DND-41 (cell line): ENCODE results near the gene PROSER3.

Experiments
- ATAC-seq: fragments of 200-7000 bp; cut with Tn5 transposase; 3 replicates; pipeline ENCODE4 v1.9.1; 2021; ENCODE audit warnings: low read depth; ENCODE audit not compliant: insufficient read depth
- DNase-seq: peaks from one replicate; pipeline ENCODE4 v3.0.0-alpha.2; 2020
- H2AFZ ChIP-seq: 2 replicates; pipeline ENCODE4 v1.6.0; 2012; ENCODE audit warnings: low read depth, low read length
- H3K27ac ChIP-seq: 2 replicates; pipeline ENCODE4 v1.5.1; 2012; ENCODE audit warnings: low read length, inconsistent platforms
- H3K27me3 ChIP-seq: fragments of 200-600 bp; sonication (generic); 2 replicates; pipeline ENCODE4 v1.6.0; 2012; ENCODE audit warnings: low read length, mild to moderate bottlenecking, inconsistent platforms; ENCODE audit not compliant: insufficient read depth, poor library complexity
- H3K36me3 ChIP-seq: 2 replicates; pipeline ENCODE4 v1.5.1; 2012; ENCODE audit warnings: low read length, inconsistent platforms; ENCODE audit not compliant: insufficient read depth
- H3K4me1 ChIP-seq: 2 replicates; pipeline ENCODE4 v1.5.1; 2012; ENCODE audit warnings: mild to moderate bottlenecking, low read length; ENCODE audit not compliant: insufficient read depth
- H3K4me2 ChIP-seq: 2 replicates; pipeline ENCODE4 v1.6.0; 2012; ENCODE audit warnings: mild to moderate bottlenecking, moderate library complexity, low read length, inconsistent platforms; ENCODE audit not compliant: insufficient read depth
- H3K4me3 ChIP-seq, 2 experiments: fragments of 200-600 bp in 1 of 2; shearing (Covaris generic) in 1 of 2; 2 replicates each; pipeline ENCODE4 v1.5.1; 2012 to 2016; ENCODE audit warnings: inconsistent platforms in 2 of 2, low read length in 2 of 2, mild to moderate bottlenecking in 2 of 2, low read depth in 1 of 2, moderate library complexity in 1 of 2
- H3K79me2 ChIP-seq: 2 replicates; pipeline ENCODE4 v1.6.0; 2012; ENCODE audit warnings: low read length, inconsistent platforms; ENCODE audit not compliant: insufficient read depth
- H3K9ac ChIP-seq: 2 replicates; pipeline ENCODE4 v1.6.0; 2012; ENCODE audit warnings: low read depth, mild to moderate bottlenecking, inconsistent platforms, low read length, moderate library complexity
- H3K9me3 ChIP-seq: 2 replicates; pipeline ENCODE4 v1.5.1; 2012; ENCODE audit warnings: low read length, moderate library complexity, mild to moderate bottlenecking, inconsistent platforms; ENCODE audit not compliant: insufficient read depth, severe bottlenecking
- H4K20me1 ChIP-seq: 2 replicates; pipeline ENCODE4 v1.6.0; 2012; ENCODE audit warnings: low read length; ENCODE audit not compliant: insufficient read depth
- EZH2 ChIP-seq: IDR thresholded peaks from 3 replicates; pipeline ENCODE4 v1.6.1; 2012; ENCODE audit warnings: borderline replicate concordance, low read depth, mild to moderate bottlenecking, moderate library complexity, low read length, inconsistent platforms; ENCODE audit not compliant: severe bottlenecking
- TF ChIP-seq, protein P1 (sequence below): IDR thresholded peaks from 2 replicates; pipeline ENCODE4 v1.5.1; 2012; ENCODE audit warnings: borderline replicate concordance, low read length, moderate library complexity, mild to moderate bottlenecking; ENCODE audit not compliant: poor library complexity, severe bottlenecking; ENCODE audit errors: extremely low read depth

PROSER3 gene

GRCh38 chr19:35782589-35782988 is 24.6 kb downstream of the PROSER3 start:
- peaks cover 18% of the 10 kb centered on the region for H3K79me2 ChIP-seq
- peaks cover 31% of the 10 kb centered on the region for H4K20me1 ChIP-seq
- no peak overlapping the region for H3K4me3 ChIP-seq
- ATAC-seq (no peak), DNase-seq (no peak)
- H3K27ac ChIP-seq = no peak overlapping the region
- no peak overlapping the region for H3K4me2 ChIP-seq
- H2AFZ ChIP-seq = no peak overlapping the region
- no peaks in the 10 kb centered on the region for H3K9me3 ChIP-seq
- TF ChIP-seq EZH2 = no peak
- TF ChIP-seq, protein P1, sequence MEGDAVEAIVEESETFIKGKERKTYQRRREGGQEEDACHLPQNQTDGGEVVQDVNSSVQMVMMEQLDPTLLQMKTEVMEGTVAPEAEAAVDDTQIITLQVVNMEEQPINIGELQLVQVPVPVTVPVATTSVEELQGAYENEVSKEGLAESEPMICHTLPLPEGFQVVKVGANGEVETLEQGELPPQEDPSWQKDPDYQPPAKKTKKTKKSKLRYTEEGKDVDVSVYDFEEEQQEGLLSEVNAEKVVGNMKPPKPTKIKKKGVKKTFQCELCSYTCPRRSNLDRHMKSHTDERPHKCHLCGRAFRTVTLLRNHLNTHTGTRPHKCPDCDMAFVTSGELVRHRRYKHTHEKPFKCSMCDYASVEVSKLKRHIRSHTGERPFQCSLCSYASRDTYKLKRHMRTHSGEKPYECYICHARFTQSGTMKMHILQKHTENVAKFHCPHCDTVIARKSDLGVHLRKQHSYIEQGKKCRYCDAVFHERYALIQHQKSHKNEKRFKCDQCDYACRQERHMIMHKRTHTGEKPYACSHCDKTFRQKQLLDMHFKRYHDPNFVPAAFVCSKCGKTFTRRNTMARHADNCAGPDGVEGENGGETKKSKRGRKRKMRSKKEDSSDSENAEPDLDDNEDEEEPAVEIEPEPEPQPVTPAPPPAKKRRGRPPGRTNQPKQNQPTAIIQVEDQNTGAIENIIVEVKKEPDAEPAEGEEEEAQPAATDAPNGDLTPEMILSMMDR = no peak
- peaks cover 5% of the 10 kb centered on the region; the same call in 1 of the 2 replicates for H3K4me1 ChIP-seq
- H3K27me3 ChIP-seq = no peaks in the 10 kb centered on the region
- H3K9ac ChIP-seq = no peak overlapping the region
- peaks cover 86% of the 10 kb centered on the region for H3K36me3 ChIP-seq

- no peaks in the 10 kb centered on the region for H3K4me1 ChIP-seq
- DNase-seq (no peak), ATAC-seq (no peak)
- H2AFZ ChIP-seq = no peak overlapping the region
- peaks cover 8% of the 10 kb centered on the region for H3K79me2 ChIP-seq
- TF ChIP-seq, protein P1 = peak; percentile 15
- no peak for TF ChIP-seq EZH2
- peaks cover 24% of the 10 kb centered on the region for H4K20me1 ChIP-seq
- H3K4me3 ChIP-seq = no peak overlapping the region
- H3K27me3 ChIP-seq = no peaks in the 10 kb centered on the region
- H3K9ac ChIP-seq = no peak overlapping the region
- no peaks in the 10 kb centered on the region for H3K9me3 ChIP-seq
- H3K4me2 ChIP-seq = no peak overlapping the region
- H3K27ac ChIP-seq = no peak overlapping the region
- H3K36me3 ChIP-seq = peaks cover 74% of the 10 kb centered on the region
These were observed 25.8 kb downstream of the PROSER3 start for GRCh38 chr19:35783469-35784434.

DNA sequence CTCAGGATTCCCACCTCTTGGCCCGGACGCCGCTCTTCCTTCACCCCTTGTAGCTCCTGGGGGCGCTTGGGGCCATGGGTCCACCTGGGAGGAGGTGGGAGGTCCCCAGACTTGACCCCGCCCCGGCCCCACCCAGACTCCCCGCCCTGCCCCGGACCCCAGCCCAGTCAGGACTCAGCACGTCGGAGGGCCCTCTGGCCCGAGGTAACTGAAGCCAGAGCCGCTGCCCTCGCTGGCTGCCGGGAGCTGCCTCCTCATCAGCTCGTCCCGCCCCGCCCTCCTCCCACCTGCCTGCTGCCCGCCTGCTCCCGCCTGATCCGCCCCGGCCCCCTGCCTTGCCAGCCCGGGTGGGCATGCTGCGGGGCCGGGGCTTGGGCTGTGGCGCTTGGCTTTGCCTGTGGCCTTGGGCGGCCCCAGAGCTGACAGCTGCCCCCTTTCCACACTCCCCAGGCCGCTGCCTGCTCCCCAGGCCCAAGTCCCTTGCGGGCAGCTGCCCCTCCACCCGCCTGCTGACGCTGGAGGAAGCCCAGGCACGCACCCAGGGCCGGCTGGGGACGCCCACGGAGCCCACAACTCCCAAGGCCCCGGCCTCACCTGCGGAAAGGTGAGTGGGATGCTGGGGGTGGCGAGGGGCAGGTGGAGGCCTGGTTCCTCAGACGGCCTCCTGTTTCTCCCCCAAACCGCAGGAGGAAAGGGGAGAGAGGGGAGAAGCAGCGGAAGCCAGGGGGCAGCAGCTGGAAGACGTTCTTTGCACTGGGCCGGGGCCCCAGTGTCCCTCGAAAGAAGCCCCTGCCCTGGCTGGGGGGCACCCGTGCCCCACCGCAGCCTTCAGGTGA is 26.7 kb downstream of the PROSER3 start:
- no peaks in the 10 kb centered on the region for H3K9me3 ChIP-seq
- no peak overlapping the region for H2AFZ ChIP-seq
- H3K4me3 ChIP-seq = no peak overlapping the region
- peaks cover 64% of the 10 kb centered on the region for H3K36me3 ChIP-seq
- no peaks in the 10 kb centered on the region for H3K27me3 ChIP-seq
- DNase-seq (no peak), ATAC-seq (no peak)
- no peak overlapping the region for H3K4me2 ChIP-seq
- TF ChIP-seq EZH2 = no peak
- H4K20me1 ChIP-seq = peaks cover 20% of the 10 kb centered on the region
- no peak overlapping the region for H3K27ac ChIP-seq
- H3K4me1 ChIP-seq = no peaks in the 10 kb centered on the region
- peaks cover 3% of the 10 kb centered on the region; the same call in 1 of the 2 replicates for H3K79me2 ChIP-seq
- H3K9ac ChIP-seq = no peak overlapping the region

GRCh38 chr19:35785339-35785627 is 27.3 kb downstream of the PROSER3 start:
- DNase-seq (no peak), ATAC-seq (no peak)
- Histone ChIP-seq H3K36me3 (peaks cover 59% of the 10 kb centered on the region), H3K4me3 (no peak overlapping the region), H3K27ac (no peak overlapping the region), H3K9ac (no peak overlapping the region), H2AFZ (no peak overlapping the region), H3K4me1 (no peaks in the 10 kb centered on the region), H3K4me2 (no peak overlapping the region), H4K20me1 (peaks cover 17% of the 10 kb centered on the region), H3K9me3 (no peaks in the 10 kb centered on the region), H3K27me3 (no peaks in the 10 kb centered on the region), H3K79me2 (no peaks in the 10 kb centered on the region)
- TF ChIP-seq EZH2 = no peak
- TF ChIP-seq, protein P1 = no peak
